ENCODE data around the gene MAP4. TPM values are rescaled to one million over a fixed set of nuclear protein-coding genes. Genes with fewer than 3 reads are reported as not detected.

MAP4 gene
- total RNA-seq, 1 donor from 2014 or later: 54.6 TPM

DNA sequence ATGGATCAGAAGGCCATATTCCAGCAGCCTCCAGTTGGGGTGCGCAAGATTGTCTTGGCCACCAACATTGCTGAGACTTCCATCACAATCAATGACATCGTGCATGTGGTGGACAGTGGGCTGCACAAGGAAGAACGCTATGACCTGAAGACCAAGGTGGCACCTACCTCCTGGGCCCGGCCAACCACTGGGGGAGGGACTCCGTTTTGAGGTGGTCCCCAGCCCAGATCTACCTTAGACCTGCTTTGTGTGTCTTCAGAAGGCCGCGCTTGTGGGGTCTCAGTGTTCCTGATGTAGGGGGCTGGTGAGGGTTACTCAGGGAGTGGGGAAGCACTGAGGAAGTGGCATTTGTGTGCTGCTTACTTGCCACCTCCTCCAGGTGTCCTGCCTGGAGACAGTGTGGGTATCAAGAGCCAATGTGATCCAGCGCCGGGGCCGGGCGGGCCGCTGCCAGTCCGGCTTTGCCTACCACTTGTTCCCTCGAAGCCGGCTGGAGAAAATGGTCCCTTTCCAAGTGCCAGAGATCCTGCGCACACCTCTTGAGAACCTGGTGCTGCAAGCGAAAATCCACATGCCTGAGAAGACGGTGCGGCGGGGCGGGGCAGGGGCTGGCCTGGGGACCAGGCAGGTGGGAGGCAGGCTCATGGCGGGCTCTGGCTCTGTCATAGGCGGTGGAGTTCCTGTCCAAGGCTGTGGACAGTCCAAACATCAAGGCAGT lies 168.3 kb downstream of the MAP4 start:
- Mint-ChIP-seq H3K4me3 (no peak overlapping the region), H3K36me3 (peaks cover 31% of the 10 kb centered on the region), H3K27me3 (ENCODE audit: insufficient read depth, low read depth) (peaks cover 10% of the 10 kb centered on the region), H3K9me3 (no peaks in the 10 kb centered on the region), H3K4me1 (peaks cover 3% of the 10 kb centered on the region), H3K27ac (no peak overlapping the region)
- H3K36me3 ChIP-seq: no peaks in the 10 kb centered on the region
- H3K4me1 ChIP-seq: no peaks in the 10 kb centered on the region
- no peak overlapping the region for H3K27ac ChIP-seq
- H3K9ac ChIP-seq: no peak overlapping the region
- peaks cover 6% of the 10 kb centered on the region for H4K20me1 ChIP-seq (ENCODE audit: low read depth)
- peaks cover 32% of the 10 kb centered on the region for H3F3A ChIP-seq (ENCODE audit: low read depth)
- no peak overlapping the region for H3K4me3 ChIP-seq
- DNase-seq (ENCODE audit: low spot score): no peak
- no peaks in the 10 kb centered on the region for H3K27me3 ChIP-seq
- no peaks in the 10 kb centered on the region for H3K79me2 ChIP-seq (ENCODE audit: low read depth)
- H3K9me3 ChIP-seq (ENCODE audit: low read depth): no peaks in the 10 kb centered on the region
- no peak overlapping the region for H3K4me2 ChIP-seq
- TF ChIP-seq EZH2phosphoT487 (IDR thresholded peaks at IDR 0.05) (no peak), EZH2 (IDR thresholded peaks at IDR 0.05) (no peak)
- TF ChIP-seq, protein P1, sequence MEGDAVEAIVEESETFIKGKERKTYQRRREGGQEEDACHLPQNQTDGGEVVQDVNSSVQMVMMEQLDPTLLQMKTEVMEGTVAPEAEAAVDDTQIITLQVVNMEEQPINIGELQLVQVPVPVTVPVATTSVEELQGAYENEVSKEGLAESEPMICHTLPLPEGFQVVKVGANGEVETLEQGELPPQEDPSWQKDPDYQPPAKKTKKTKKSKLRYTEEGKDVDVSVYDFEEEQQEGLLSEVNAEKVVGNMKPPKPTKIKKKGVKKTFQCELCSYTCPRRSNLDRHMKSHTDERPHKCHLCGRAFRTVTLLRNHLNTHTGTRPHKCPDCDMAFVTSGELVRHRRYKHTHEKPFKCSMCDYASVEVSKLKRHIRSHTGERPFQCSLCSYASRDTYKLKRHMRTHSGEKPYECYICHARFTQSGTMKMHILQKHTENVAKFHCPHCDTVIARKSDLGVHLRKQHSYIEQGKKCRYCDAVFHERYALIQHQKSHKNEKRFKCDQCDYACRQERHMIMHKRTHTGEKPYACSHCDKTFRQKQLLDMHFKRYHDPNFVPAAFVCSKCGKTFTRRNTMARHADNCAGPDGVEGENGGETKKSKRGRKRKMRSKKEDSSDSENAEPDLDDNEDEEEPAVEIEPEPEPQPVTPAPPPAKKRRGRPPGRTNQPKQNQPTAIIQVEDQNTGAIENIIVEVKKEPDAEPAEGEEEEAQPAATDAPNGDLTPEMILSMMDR (IDR thresholded peaks at IDR 0.05): no peak
- H2AFZ ChIP-seq (replicated peaks): no peak overlapping the region

GRCh38 chr3:47847260-47847659 lies 169.0 kb downstream of the MAP4 start:
- H2AFZ ChIP-seq (replicated peaks): no peak overlapping the region
- peaks cover 7% of the 10 kb centered on the region for H4K20me1 ChIP-seq (ENCODE audit: low read depth)
- no peak overlapping the region for H3K27ac Mint-ChIP-seq

DNA sequence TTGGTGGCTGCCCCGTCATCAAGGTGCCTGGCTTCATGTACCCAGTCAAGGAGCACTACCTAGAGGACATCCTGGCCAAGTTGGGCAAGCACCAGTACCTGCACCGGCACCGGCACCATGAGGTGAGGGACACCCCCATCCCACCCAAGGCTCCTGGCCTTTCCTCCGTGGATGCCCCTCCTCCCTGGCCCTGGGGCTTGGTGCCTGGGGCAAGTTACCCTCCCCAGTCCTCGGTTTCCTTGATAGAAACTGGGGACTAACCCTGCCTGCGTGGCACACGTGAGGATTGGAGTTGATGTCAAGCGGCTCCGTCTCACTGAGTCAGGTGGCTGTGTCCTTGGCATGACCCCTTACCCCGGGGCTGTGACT lies 169.4 kb downstream of the MAP4 start:
- Histone ChIP-seq H3F3A (ENCODE audit: low read depth) (peaks cover 29% of the 10 kb centered on the region), H3K4me2 (no peak overlapping the region), H3K9me3 (ENCODE audit: low read depth) (no peaks in the 10 kb centered on the region), H2AFZ (replicated peaks) (no peak overlapping the region), H3K9ac (no peak overlapping the region), H3K27ac (no peak overlapping the region), H3K27me3 (no peaks in the 10 kb centered on the region), H3K36me3 (no peaks in the 10 kb centered on the region), H3K79me2 (ENCODE audit: low read depth) (no peaks in the 10 kb centered on the region), H3K4me1 (no peaks in the 10 kb centered on the region), H4K20me1 (ENCODE audit: low read depth) (peaks cover 9% of the 10 kb centered on the region), H3K4me3 (no peak overlapping the region)
- Mint-ChIP-seq H3K27me3 (ENCODE audit: insufficient read depth, low read depth) (peaks cover 10% of the 10 kb centered on the region), H3K27ac (no peak overlapping the region), H3K36me3 (peaks cover 39% of the 10 kb centered on the region), H3K4me1 (peaks cover 3% of the 10 kb centered on the region), H3K9me3 (no peaks in the 10 kb centered on the region), H3K4me3 (no peak overlapping the region)
- no peak for DNase-seq (ENCODE audit: low spot score)
- no peak for TF ChIP-seq EZH2 (IDR thresholded peaks at IDR 0.05)

More at GRCh38 chr3:47847260-47847659, 169.0 kb downstream of the MAP4 start:
- Histone ChIP-seq H3K79me2 (ENCODE audit: low read depth) (no peaks in the 10 kb centered on the region), H3F3A (ENCODE audit: low read depth) (peaks cover 32% of the 10 kb centered on the region), H3K36me3 (no peaks in the 10 kb centered on the region), H3K9ac (no peak overlapping the region), H3K9me3 (ENCODE audit: low read depth) (no peaks in the 10 kb centered on the region), H3K4me1 (no peaks in the 10 kb centered on the region), H3K27ac (no peak overlapping the region), H3K4me3 (no peak overlapping the region), H3K4me2 (no peak overlapping the region), H3K27me3 (no peaks in the 10 kb centered on the region)
- no peaks in the 10 kb centered on the region for H3K9me3 Mint-ChIP-seq
- peaks cover 3% of the 10 kb centered on the region for H3K4me1 Mint-ChIP-seq
- no peak for DNase-seq (ENCODE audit: low spot score)
- peaks cover 10% of the 10 kb centered on the region for H3K27me3 Mint-ChIP-seq (ENCODE audit: insufficient read depth, low read depth)
- peaks cover 36% of the 10 kb centered on the region for H3K36me3 Mint-ChIP-seq
- H3K4me3 Mint-ChIP-seq: no peak overlapping the region
- TF ChIP-seq EZH2phosphoT487 (IDR thresholded peaks at IDR 0.05): no peak
- no peak for TF ChIP-seq EZH2 (IDR thresholded peaks at IDR 0.05)
- TF ChIP-seq, protein P1 (IDR thresholded peaks at IDR 0.05): no peak

DNA sequence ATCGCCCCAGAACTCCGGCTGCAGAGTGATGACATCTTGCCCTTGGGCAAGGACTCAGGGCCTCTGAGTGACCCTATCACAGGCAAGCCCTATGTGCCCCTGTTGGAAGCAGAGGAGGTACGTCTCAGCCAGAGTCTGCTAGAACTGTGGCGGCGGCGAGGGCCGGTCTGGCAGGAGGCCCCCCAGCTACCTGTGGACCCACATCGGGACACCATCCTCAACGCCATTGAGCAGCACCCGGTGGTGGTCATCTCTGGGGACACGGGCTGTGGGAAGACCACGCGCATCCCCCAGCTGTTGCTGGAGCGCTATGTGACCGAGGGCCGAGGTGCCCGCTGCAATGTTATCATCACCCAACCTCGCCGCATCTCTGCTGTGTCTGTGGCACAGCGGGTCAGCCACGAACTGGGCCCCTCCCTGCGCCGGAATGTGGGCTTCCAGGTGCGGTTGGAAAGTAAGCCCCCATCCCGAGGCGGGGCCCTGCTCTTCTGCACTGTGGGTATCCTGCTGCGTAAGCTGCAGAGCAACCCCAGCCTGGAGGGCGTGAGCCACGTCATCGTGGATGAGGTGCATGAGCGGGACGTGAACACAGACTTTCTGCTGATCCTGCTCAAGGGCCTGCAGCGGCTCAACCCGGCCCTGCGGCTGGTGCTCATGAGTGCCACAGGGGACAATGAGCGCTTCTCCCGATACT lies 169.9 kb downstream of the MAP4 start:
- Mint-ChIP-seq H3K27me3 (ENCODE audit: insufficient read depth, low read depth) (peaks cover 10% of the 10 kb centered on the region), H3K4me3 (no peak overlapping the region), H3K4me1 (peaks cover under 1% of the 10 kb centered on the region), H3K9me3 (no peaks in the 10 kb centered on the region), H3K27ac (no peak overlapping the region), H3K36me3 (peaks cover 41% of the 10 kb centered on the region)
- TF ChIP-seq EZH2 (IDR thresholded peaks at IDR 0.05) (no peak), EZH2phosphoT487 (IDR thresholded peaks at IDR 0.05) (no peak)
- TF ChIP-seq, protein P1 (IDR thresholded peaks at IDR 0.05): no peak
- Histone ChIP-seq H3K27ac (no peak overlapping the region), H3K9me3 (ENCODE audit: low read depth) (no peaks in the 10 kb centered on the region), H3K79me2 (ENCODE audit: low read depth) (no peaks in the 10 kb centered on the region), H3K4me3 (no peak overlapping the region), H2AFZ (replicated peaks) (no peak overlapping the region), H3K27me3 (no peaks in the 10 kb centered on the region), H3K9ac (no peak overlapping the region), H3K4me1 (no peaks in the 10 kb centered on the region), H4K20me1 (ENCODE audit: low read depth) (peaks cover 15% of the 10 kb centered on the region), H3K36me3 (no peaks in the 10 kb centered on the region), H3K4me2 (no peak overlapping the region), H3F3A (ENCODE audit: low read depth) (peaks cover 24% of the 10 kb centered on the region)
- DNase-seq (ENCODE audit: low spot score): no peak

All from neural progenitor cell (in vitro differentiated cells).